K562 (cell line): ENCODE data around the gene TRAPPC2L. TPM values are rescaled to one million over a fixed set of nuclear protein-coding genes. Genes with fewer than 3 reads are reported as not detected.
A peak's percentile ranks its signal among the peaks of the same experiment; 100 is the strongest.

Experiments
- ATAC-seq: fragments of 200-7000 bp; cut with Tn5 transposase; 3 replicates; pipeline ENCODE4 v1.9.1; 2020; ENCODE audit warnings: moderate library complexity
- BruUV-seq: library from RNA; stranded (reverse); fragments of 400-500 nt; replicated peaks from 2 replicates; lab custom pipeline; 2021; lab: Mats Ljungman, UMichigan
- CTCF ChIA-PET: fragments of 300-600 bp; formaldehyde crosslinking; extraction: SDS; loops from one replicate; lab custom pipeline; 2021; ENCODE audit warnings: low intra/inter-chr PET ratio; lab: Yijun Ruan, JAX
- POLR2A ChIA-PET: fragments of 300-600, 350-650 bp; sonication (Branson Sonifier 250); formaldehyde crosslinking; extraction: SDS; loops from one replicate; lab custom pipeline; 2021; ENCODE audit warnings: antibody characterized with exemption, inconsistent platforms; lab: Yijun Ruan, JAX
- DNase-seq, 4 experiments: peaks; one replicate each; pipeline versions ENCODE4 v3.0.0 to v3.0.0-alpha.2; 2011 to 2018; ENCODE audit warnings: low spot score in 3 of 4, mixed read lengths in 3 of 4; ENCODE audit errors: extremely low read depth in 1 of 4
- FAIRE-seq: peaks from 2 replicates; lab custom pipeline; 2011; peaks lifted over from hg19 to GRCh38; lab: Jason Lieb, UNC
- H2AFZ ChIP-seq: 2 replicates; pipeline ENCODE4 v1.6.0; 2011; ENCODE audit warnings: low read depth, low read length, control low read depth, inconsistent platforms
- H3K27ac ChIP-seq: fragments of 200-600 bp; 3 replicates; pipeline ENCODE4 v1.8.0; 2011; ENCODE audit warnings: low read depth, mild to moderate bottlenecking, control low read depth, inconsistent platforms, low read length, moderate library complexity, mixed read lengths; ENCODE audit errors: extremely low read depth
- H3K27me3 ChIP-seq, 2 experiments: fragments of 300-600 bp in 1 of 2; 2 replicates in 1 of 2; 3 replicates in 1 of 2; pipeline versions ENCODE4 v1.6.0 to v1.8.0; 2011; ENCODE audit warnings: inconsistent platforms in 2 of 2, low read length in 2 of 2, mild to moderate bottlenecking in 1 of 2, mixed read lengths in 1 of 2, moderate library complexity in 1 of 2; ENCODE audit not compliant: control insufficient read depth in 2 of 2, insufficient read depth in 2 of 2
- H3K36me3 ChIP-seq: fragments of 300-600 bp; 3 replicates; pipeline ENCODE4 v1.8.0; 2011; ENCODE audit warnings: mild to moderate bottlenecking, low read length, inconsistent platforms; ENCODE audit not compliant: control insufficient read depth, insufficient read depth
- H3K4me1 ChIP-seq, 2 experiments: fragments of 200-600 bp in 1 of 2; replicated peaks in 1 of 2; 2 replicates in 1 of 2; 3 replicates in 1 of 2; pipeline versions ENCODE4 v1.5.1 to v1.8.0; 2011; ENCODE audit warnings: inconsistent platforms in 2 of 2, low read length in 2 of 2, mild to moderate bottlenecking in 1 of 2, mixed read lengths in 1 of 2, moderate library complexity in 1 of 2; ENCODE audit not compliant: control insufficient read depth in 2 of 2, insufficient read depth in 2 of 2
- H3K4me2 ChIP-seq: 2 replicates; pipeline ENCODE4 v1.6.1; 2011; ENCODE audit warnings: low read length, control low read depth, inconsistent platforms, mixed read lengths; ENCODE audit not compliant: insufficient read depth
- H3K4me3 ChIP-seq: fragments of 200-600 bp; sonication (generic), shearing (Covaris generic); 2 replicates; pipeline ENCODE4 v1.5.1; 2016; ENCODE audit warnings: control low read depth, inconsistent platforms
- H3K79me2 ChIP-seq: fragments of 200-600 bp; 3 replicates; pipeline ENCODE4 v1.8.0; 2011; ENCODE audit warnings: low read length, inconsistent platforms; ENCODE audit not compliant: control insufficient read depth, insufficient read depth
- H3K9ac ChIP-seq, 2 experiments: 2 replicates each; pipeline versions ENCODE4 v1.6.0 to v1.6.1; 2011; ENCODE audit warnings: low read depth in 2 of 2, low read length in 2 of 2, control low read depth in 1 of 2, inconsistent platforms in 1 of 2, mild to moderate bottlenecking in 1 of 2, mixed read lengths in 1 of 2; ENCODE audit not compliant: insufficient read depth in 1 of 2
- H3K9me1 ChIP-seq: one replicate; pipeline ENCODE4 v1.6.0; 2011; ENCODE audit warnings: inconsistent platforms, mild to moderate bottlenecking, low read length, moderate library complexity; ENCODE audit not compliant: control insufficient read depth, insufficient read depth
- H3K9me3 ChIP-seq: replicated peaks from 2 replicates; pipeline ENCODE4 v1.5.1; 2011; ENCODE audit warnings: low read depth, low read length, inconsistent platforms; ENCODE audit not compliant: control insufficient read depth, insufficient read depth
- H4K20me1 ChIP-seq: replicated peaks from 2 replicates; pipeline ENCODE4 v1.6.1; 2011; ENCODE audit warnings: low read length, inconsistent platforms, mixed read lengths; ENCODE audit not compliant: control insufficient read depth, insufficient read depth
- POLR2G ChIP-seq: fragments of 200-400 bp; formaldehyde crosslinking; IDR thresholded peaks from 2 replicates; pipeline ENCODE4 v1.6.1; 2017; ENCODE audit warnings: low read depth, mild to moderate bottlenecking, antibody characterized with exemption, low read length, moderate library complexity
- PYGO2 ChIP-seq: fragments of 450-650 bp; IDR thresholded peaks from 2 replicates; pipeline ENCODE4 v1.6.1; 2016; ENCODE audit warnings: mild to moderate bottlenecking, missing genetic modification characterization, moderate library complexity, missing compliant biosample characterization
- STAT5B ChIP-seq: fragments of 250-450 bp; sonication (Bioruptor Pico); IDR thresholded peaks from 2 replicates; pipeline ENCODE4 v1.8.0; 2021; ENCODE audit warnings: mild to moderate bottlenecking, inconsistent platforms
- TRIM25 ChIP-seq: fragments of 450-650 bp; IDR thresholded peaks from 2 replicates; pipeline ENCODE4 v1.7.0; 2016; ENCODE audit warnings: borderline replicate concordance
- WGBS: fragments of 100-300 bp; shearing (Covaris generic); methylation state at CpG from one replicate; pipeline ENCODE4 v1.1.6; 2016; ENCODE audit warnings: low coverage, mixed read lengths; ENCODE audit not compliant: insufficient coverage; ENCODE audit errors: missing lambda C conversion rate; 5-methylcytosine and 5-hydroxymethylcytosine counted together
- in situ Hi-C: fragments of 300-500 bp; cut with MboI; formaldehyde crosslinking; loops from 4 replicates; pipeline ENCODE4 v1.15.0; 2018; ENCODE audit warnings: inconsistent platforms, mixed read lengths
- intact Hi-C: fragments of 100-400 bp; cut with micrococcal nuclease; formaldehyde crosslinking; loops from 2 replicates; pipeline ENCODE4 v1.14.2; 2022
- polyA plus RNA-seq, 8 experiments: library from polyadenylated mRNA; depleted of rRNA in 4 of 8; stranded (reverse) in 5 of 8; unstranded in 3 of 8; fragments of >200 nt; fragmentation: Nextera tagmentation in 2 of 8; fragmentation: Illumina TruSeq in 1 of 8; extraction: Ambion mirVana in 2 of 8; extraction: Trizol in 1 of 8; gene quantifications; 2 replicates each; pipeline versions ENCODE4 v1.2.1 to v1.2.3, GENCODE V29; 2011 to 2014; ENCODE audit warnings: inconsistent platforms in 1 of 8, missing spikeins in 1 of 8
- total RNA-seq, 7 experiments: library from RNA; depleted of rRNA in 6 of 7; stranded (reverse); fragments of >200 nt in 6 of 7; fragmentation: Illumina TruSeq in 2 of 7; extraction: Trizol in 2 of 7; gene quantifications; 2 replicates each; pipeline versions ENCODE4 v1.2.1 to v1.2.3, GENCODE V29; 2011 to 2021; ENCODE audit warnings: low replicate concordance in 1 of 7

TRAPPC2L gene
- total and polyA plus RNA-seq, 9 of the 15 experiments (the other 6 are each of a cell fraction or from before 2014, with no cell fraction given), result 60.4 to 398 (median 97.5) TPM

DNA sequence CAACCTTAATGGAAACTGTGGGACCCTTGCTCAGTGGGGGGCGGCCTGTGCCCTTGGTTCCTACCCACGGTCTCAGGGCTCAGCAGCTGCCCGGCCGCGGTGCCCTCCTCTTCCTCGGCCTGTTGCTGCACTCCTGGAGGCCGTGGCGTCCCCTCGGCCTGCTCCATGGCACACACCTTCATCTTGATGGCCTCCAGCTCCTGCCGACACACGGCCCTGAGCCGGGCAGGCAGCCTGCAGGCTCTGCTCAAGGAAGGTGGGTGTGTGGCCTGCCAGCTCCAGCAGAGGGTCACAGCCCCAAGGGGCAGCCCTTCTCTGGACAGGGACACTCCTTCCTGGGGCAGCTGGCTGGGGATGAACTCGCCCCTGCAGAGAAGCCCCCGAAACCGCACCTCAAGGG is 8.8 kb downstream of the TRAPPC2L start:
- 55% methylated on average over 13 of the region's 15 CpGs for WGBS
- H3K27me3 ChIP-seq, result no peaks in the 10 kb centered on the region
- FAIRE-seq (no peak), DNase-seq (no peak), ATAC-seq (no peak)
- TF ChIP-seq STAT5B (CRISPR knock-in tag) (no peak), POLR2G (peak; percentile 51; the same call in 1 of the 2 replicates), TRIM25 (no peak), PYGO2 (tag) (no peak)
- peak overlapping the region in 1 of 2 experiments; percentile 42; a peak in 1 of 4 replicates for H3K9ac ChIP-seq
- H3K36me3 ChIP-seq, result peaks cover 14% of the 10 kb centered on the region; the same call in 2 of the 3 replicates
- CTCF ChIA-PET, result no interaction called here
- POLR2A ChIA-PET, result interaction anchor here (0.7 to 1.7 kb wide), 4 partner anchors 8 to 53 kb away, joined by 3 to 7 read pairs (median 4); partner anchors contain the start of genes GALNS and TRAPPC2L
- no peaks in the 10 kb centered on the region for H3K9me3 ChIP-seq
- H3K4me1 ChIP-seq, result peaks cover 1 to 72% of the 10 kb centered on the region in 2 experiments; a peak in 4 of 5 replicates
- H3K79me2 ChIP-seq, result no peaks in the 10 kb centered on the region
- no TSS peak for BruUV-seq
- 0 out of 2 replicates have a peak, but pooled peaks cover 4% of the 10 kb centered on the region for H4K20me1 ChIP-seq
- no peak overlapping the region for H3K4me3 ChIP-seq
- no peak overlapping the region for H2AFZ ChIP-seq
- intact Hi-C loops (no loop called here), in situ Hi-C loops (no loop called here)
- no peak overlapping the region for H3K4me2 ChIP-seq
- no peak overlapping the region for H3K27ac ChIP-seq
- no peaks in the 10 kb centered on the region for H3K9me1 ChIP-seq
